ENCODE results near the gene RPS6KA1. TPM values are rescaled to one million over a fixed set of nuclear protein-coding genes. Genes with fewer than 3 reads are reported as not detected.

The RPS6KA1 gene
- total and polyA plus RNA-seq, 2 of the 13 experiments (the other 11 are each of a cell fraction or from before 2014, with no cell fraction given) = 19.6 to 24.2 TPM

DNA sequence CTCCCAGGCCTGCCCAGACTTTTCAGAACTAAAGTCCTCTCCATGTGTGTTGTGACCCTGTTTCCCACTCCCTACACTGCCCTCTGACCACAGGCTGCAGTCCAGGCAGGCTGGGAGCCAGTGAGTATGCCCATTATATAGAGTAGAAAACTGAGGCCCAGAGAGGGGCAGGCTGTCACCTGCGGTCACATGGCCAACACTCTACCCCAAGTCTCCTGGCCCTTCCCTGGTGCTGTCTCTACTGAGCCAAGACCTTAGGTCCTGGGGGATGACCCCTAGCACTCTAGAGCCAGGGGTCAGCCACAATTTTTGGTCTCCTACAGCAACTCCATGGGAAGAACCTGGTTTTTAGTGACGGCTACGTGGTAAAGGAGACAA is 30.8 kb downstream of the RPS6KA1 start:
- Histone ChIP-seq H2AFZ (ENCODE audit: low read length) (no peak overlapping the region), H3K9ac (ENCODE audit: insufficient read depth, low read depth, low read length) (no peak overlapping the region), H4K20me1 (ENCODE audit: insufficient read depth, low read length) (no peaks in the 10 kb centered on the region), H3K36me3 (replicated peaks in 1 of 2; ENCODE audit: control insufficient read depth in 1 of 2, insufficient read depth in 2 of 2, low read length in 2 of 2) (peaks cover 11 to 41% of the 10 kb centered on the region in 2 experiments; a peak in 4 of 5 replicates), H3K9me3 (ENCODE audit: low read length) (no peaks in the 10 kb centered on the region), H3K79me2 (ENCODE audit: insufficient read depth, low read length) (no peaks in the 10 kb centered on the region), H3K4me3 (replicated peaks in 1 of 3; ENCODE audit: insufficient read depth in 1 of 3, low read depth in 2 of 3, low read length in 3 of 3) (no peak overlapping the region), H3K4me1 (ENCODE audit: insufficient read depth, low read length) (peaks cover 14% of the 10 kb centered on the region), H3K27ac (ENCODE audit: extremely low read length, insufficient read depth, low read length) (no peak overlapping the region), H3K27me3 (ENCODE audit: control insufficient read depth in 1 of 2, insufficient read depth in 2 of 2, low read length in 2 of 2) (no peaks in the 10 kb centered on the region), H3K4me2 (ENCODE audit: low read depth, low read length) (no peak overlapping the region)
- no peak for FAIRE-seq
- intact Hi-C loops (cut with micrococcal nuclease; ENCODE audit: unreplicated experiment) (no loop called here), in situ Hi-C loops (cut with HindIII; ENCODE audit: extremely low pct_ligation_motif_present, low pct_unique_long_range_greater_than_20kb) (no loop called here)
- no peak for ATAC-seq
- POLR2A ChIA-PET = no interaction called here
- no TSS peak for BruUV-seq (replicated peaks)
- 95% methylated on average over 2 of the region's 3 CpGs for WGBS (ENCODE audit: low lambda C conversion rate)
- TF ChIP-seq ZNF629 (CRISPR knock-in tag; conservative IDR thresholded peaks at IDR 0.05) (peak; percentile 85), ZFP36 (IDR thresholded peaks at IDR 0.05; ENCODE audit: borderline replicate concordance, low read depth, low read length, partially characterized antibody) (no peak)
- no peak for DNase-seq (ENCODE audit: low spot score)
- CTCF ChIA-PET (ENCODE audit: low intra/inter-chr PET ratio, low total read pairs) = no interaction called here

DNA sequence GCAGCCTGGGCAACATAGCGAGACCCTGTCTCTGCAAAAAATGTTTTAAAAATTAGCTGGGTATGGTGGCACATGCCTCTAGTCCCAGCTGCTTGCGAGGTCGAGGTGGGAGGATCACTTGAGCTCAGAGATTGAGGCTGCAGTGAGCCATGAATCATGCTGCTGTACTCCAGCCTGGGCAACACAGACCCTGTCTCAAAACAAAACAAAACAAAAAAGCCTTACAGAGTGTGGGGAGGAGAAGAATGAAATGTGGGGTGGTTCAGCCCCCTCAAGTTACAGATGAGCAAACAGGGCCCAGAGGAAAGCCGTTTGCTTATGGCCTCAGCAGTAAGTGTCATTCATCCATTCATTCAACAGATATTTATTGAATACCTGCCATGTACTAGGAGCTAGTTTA is 40.7 kb downstream of the RPS6KA1 start:
- H3K4me3 ChIP-seq (replicated peaks in 1 of 3; ENCODE audit: insufficient read depth in 1 of 3, low read depth in 2 of 3, low read length in 3 of 3) = no peak overlapping the region
- FAIRE-seq = no peak
- no peak for ATAC-seq
- in situ Hi-C loops (cut with HindIII; ENCODE audit: extremely low pct_ligation_motif_present, low pct_unique_long_range_greater_than_20kb) (no loop called here), intact Hi-C loops (cut with micrococcal nuclease; ENCODE audit: unreplicated experiment) (no loop called here)
- H3K79me2 ChIP-seq (ENCODE audit: insufficient read depth, low read length) = no peaks in the 10 kb centered on the region
- H3K27me3 ChIP-seq (ENCODE audit: control insufficient read depth in 1 of 2, insufficient read depth in 2 of 2, low read length in 2 of 2) = no peaks in the 10 kb centered on the region
- peaks cover 7 to 32% of the 10 kb centered on the region in 2 experiments; a peak in 4 of 5 replicates for H3K36me3 ChIP-seq (replicated peaks in 1 of 2; ENCODE audit: control insufficient read depth in 1 of 2, insufficient read depth in 2 of 2, low read length in 2 of 2)
- BruUV-seq (replicated peaks) = no TSS peak
- H3K9ac ChIP-seq (ENCODE audit: insufficient read depth, low read depth, low read length) = no peak overlapping the region
- 84% methylated on average over 4 of the region's 4 CpGs for WGBS (ENCODE audit: low lambda C conversion rate)
- H3K27ac ChIP-seq (ENCODE audit: extremely low read length, insufficient read depth, low read length) = no peak overlapping the region
- no peaks in the 10 kb centered on the region for H4K20me1 ChIP-seq (ENCODE audit: insufficient read depth, low read length)
- ChIA-PET POLR2A (interaction anchor here (1.0 kb wide), 1 partner anchor 71 kb away, joined by 3 read pairs; no protein-coding TSS in a partner anchor), CTCF (ENCODE audit: low intra/inter-chr PET ratio, low total read pairs) (no interaction called here)
- H3K9me3 ChIP-seq (ENCODE audit: low read length) = no peaks in the 10 kb centered on the region
- H2AFZ ChIP-seq (ENCODE audit: low read length) = no peak overlapping the region
- H3K4me1 ChIP-seq (ENCODE audit: insufficient read depth, low read length) = no peaks in the 10 kb centered on the region
- no peak for DNase-seq (ENCODE audit: low spot score)
- no peak overlapping the region for H3K4me2 ChIP-seq (ENCODE audit: low read depth, low read length)
- TF ChIP-seq, protein P1, sequence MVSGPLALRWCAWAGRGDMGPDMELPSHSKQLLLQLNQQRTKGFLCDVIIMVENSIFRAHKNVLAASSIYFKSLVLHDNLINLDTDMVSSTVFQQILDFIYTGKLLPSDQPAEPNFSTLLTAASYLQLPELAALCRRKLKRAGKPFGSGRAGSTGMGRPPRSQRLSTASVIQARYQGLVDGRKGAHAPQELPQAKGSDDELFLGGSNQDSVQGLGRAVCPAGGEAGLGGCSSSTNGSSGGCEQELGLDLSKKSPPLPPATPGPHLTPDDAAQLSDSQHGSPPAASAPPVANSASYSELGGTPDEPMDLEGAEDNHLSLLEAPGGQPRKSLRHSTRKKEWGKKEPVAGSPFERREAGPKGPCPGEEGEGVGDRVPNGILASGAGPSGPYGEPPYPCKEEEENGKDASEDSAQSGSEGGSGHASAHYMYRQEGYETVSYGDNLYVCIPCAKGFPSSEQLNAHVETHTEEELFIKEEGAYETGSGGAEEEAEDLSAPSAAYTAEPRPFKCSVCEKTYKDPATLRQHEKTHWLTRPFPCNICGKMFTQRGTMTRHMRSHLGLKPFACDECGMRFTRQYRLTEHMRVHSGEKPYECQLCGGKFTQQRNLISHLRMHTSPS (CRISPR knock-in tag; IDR thresholded peaks at IDR 0.05; ENCODE audit: low read depth) = no peak
- no peak for TF ChIP-seq HMGA1 (CRISPR knock-in tag; conservative IDR thresholded peaks at IDR 0.05)
- TF ChIP-seq RFX1 (IDR thresholded peaks at IDR 0.05) = no peak
- no peak for TF ChIP-seq ZNF709 (CRISPR knock-in tag; IDR thresholded peaks at IDR 0.05)
- no peak for TF ChIP-seq ZNF788 (CRISPR knock-in tag; IDR thresholded peaks at IDR 0.05; ENCODE audit: borderline replicate concordance)
- no peak for TF ChIP-seq YEATS4 (CRISPR knock-in tag; IDR thresholded peaks at IDR 0.05; ENCODE audit: borderline replicate concordance)
- TF ChIP-seq, protein P2, sequence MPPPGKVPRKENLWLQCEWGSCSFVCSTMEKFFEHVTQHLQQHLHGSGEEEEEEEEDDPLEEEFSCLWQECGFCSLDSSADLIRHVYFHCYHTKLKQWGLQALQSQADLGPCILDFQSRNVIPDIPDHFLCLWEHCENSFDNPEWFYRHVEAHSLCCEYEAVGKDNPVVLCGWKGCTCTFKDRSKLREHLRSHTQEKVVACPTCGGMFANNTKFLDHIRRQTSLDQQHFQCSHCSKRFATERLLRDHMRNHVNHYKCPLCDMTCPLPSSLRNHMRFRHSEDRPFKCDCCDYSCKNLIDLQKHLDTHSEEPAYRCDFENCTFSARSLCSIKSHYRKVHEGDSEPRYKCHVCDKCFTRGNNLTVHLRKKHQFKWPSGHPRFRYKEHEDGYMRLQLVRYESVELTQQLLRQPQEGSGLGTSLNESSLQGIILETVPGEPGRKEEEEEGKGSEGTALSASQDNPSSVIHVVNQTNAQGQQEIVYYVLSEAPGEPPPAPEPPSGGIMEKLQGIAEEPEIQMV (CRISPR knock-in tag; IDR thresholded peaks at IDR 0.05; ENCODE audit: low read depth) = no peak
- no peak for TF ChIP-seq HNRNPLL (IDR thresholded peaks at IDR 0.05; ENCODE audit: low read depth, low read length, poor library complexity, severe bottlenecking)
- no peak for TF ChIP-seq AHR (CRISPR knock-in tag; IDR thresholded peaks at IDR 0.05)
- TF ChIP-seq ZNF383 (CRISPR knock-in tag; IDR thresholded peaks at IDR 0.05; ENCODE audit: borderline replicate concordance) = no peak
- TF ChIP-seq ZNF460 (CRISPR knock-in tag; IDR thresholded peaks at IDR 0.05; ENCODE audit: borderline replicate concordance) = no peak
